HTR-8/SVneo (cell line): Measurements from ENCODE around the gene SYF2.
"Not testable (repeated sequence)": the region's sequence is repeated elsewhere in the genome, so short reads cannot be mapped to it uniquely, and the experiment has no call there.

Source experiments
- DNase-seq: peaks from one replicate; pipeline ENCODE4 v3.0.0; 2011; ENCODE audit warnings: low spot score, mixed read lengths; ENCODE audit not compliant: insufficient read length
- FAIRE-seq: peaks from 2 replicates; lab custom pipeline; 2011; peaks lifted over from hg19 to GRCh38; lab: Jason Lieb, UNC

Gene SYF2

DNA sequence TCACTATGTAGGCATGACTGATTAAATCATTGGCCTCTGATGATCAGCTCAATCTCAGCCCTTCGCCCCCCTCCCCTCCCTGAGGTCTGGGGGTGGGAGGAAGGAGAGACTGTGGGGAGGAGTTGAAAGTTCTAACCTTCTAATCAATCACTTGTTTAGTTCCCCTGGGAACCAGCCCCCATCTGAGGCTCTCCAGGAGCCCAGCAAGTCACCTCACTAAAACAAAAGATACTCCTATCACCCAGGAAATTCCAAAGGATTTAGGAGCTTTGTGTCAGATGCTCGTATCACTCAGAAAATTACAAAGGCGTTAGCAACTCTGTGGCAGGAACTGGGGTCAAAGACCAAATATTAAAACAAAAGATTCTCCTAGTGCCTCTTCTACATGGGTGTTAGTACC lies 21.6 kb downstream of the SYF2 start:
- FAIRE-seq, result no peak
- DNase-seq, result no peak

DNA sequence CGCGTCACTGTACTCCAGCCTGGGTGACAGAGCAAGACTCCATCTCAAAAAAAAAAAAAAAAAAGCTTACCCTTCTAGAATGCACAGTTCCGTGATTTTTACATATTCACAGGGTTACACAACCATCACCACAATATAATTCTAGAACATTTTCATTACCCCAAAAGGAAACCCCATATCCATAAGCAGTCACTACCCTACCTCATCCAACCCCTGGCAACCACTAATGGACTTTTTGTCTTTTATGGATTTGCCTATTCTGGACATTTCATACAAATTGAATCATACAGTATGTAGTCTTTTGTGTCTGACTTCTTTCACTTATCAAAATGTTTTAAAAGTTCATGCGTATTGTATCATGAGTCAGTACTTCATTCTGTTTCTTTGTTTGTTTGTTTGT lies 22.8 kb downstream of the SYF2 start:
- FAIRE-seq, result no peak
- DNase-seq, result no peak

DNA sequence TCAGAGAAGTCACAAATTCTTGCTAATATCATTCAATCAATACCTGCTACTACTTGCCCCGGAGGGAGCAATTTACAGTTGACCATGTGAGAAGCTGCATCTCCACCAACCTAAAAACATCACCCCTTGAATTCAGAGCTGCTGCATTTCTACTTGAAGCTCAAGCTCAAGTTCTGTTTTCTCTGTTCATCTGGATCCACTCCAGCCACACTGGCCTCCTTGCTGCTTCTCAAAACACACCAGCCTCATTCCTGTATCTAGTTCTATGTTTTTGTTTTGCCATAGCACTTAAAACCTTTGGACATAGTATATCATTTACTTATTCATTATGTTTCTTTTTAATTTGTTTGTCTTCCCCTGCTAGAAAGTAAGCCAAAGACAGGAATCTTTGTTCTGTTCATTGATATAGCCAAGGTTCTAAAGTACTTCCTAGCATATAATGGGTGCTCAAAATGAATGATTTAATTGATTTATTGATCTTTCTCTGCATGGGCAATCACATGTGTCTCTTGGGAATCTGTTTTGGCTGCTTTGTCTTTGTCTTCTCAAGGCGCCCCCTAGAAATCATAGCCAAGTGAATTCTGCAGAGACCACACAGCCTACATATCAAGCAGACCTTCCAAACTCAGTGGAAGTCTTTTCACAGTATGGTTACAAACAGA lies 23.6 kb downstream of the SYF2 start:
- FAIRE-seq, result no peak

DNA sequence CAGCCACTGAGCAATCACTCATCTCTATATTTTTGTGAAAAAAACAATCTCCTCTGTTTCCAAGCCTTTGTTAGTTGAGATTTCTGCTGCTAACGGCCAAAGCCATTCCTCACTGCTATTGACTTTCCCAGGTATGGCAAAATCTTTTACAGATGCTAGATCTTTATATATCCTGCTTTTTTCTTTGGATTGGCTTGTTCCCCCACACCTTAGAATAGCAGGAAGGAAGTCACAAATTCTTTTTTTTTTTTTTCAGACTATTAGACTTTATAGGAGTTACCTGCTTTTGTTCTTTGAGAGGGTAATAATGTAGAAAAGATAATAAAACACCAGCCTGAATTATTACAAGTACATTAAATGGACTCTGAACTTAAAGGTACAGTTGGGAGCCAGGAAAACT lies 24.2 kb downstream of the SYF2 start:
- DNase-seq, result no peak
- no peak for FAIRE-seq

More for the DNA sequence above, 23.6 kb downstream of the SYF2 start:
- no peak for DNase-seq

DNA sequence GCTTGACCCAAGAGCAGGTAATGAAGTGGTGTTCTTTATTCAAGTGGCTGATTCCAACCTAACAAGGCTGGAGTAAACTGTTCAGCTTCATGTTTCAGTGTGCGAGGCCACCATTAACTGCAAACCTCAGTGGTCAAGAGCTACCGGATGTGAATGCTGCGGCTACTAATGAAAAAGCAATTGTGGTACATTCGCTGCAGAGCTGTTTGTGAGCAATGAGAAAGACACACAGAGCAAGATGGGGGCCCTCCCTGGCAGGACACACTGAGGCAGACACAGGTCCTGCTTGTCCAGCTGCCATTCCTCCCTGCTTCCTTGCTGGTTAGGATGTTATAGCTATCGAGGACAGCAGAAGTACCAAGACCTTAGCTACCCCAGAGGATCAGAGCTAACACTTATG lies 26.1 kb downstream of the SYF2 start:
- no peak for FAIRE-seq
- DNase-seq, result no peak

DNA sequence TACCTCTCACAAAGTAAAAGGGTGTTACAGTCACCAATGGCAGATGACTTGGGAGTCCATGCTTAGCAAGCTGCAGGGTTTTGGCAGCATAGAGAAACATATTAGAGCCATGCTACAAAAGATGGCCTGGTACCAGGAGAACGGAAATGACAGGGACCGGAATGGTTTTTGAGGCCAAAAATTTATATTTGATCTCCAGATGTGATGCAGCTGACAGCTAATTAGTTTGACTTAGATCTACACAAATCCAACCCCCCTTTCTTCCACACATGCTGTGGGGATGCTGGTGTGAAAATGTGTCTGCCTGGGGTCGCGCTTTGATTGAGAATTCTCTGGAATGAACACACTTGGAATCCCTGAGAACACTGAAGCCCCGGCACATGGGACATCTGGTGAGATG lies 26.5 kb downstream of the SYF2 start:
- no peak for FAIRE-seq
- no peak for DNase-seq

DNA sequence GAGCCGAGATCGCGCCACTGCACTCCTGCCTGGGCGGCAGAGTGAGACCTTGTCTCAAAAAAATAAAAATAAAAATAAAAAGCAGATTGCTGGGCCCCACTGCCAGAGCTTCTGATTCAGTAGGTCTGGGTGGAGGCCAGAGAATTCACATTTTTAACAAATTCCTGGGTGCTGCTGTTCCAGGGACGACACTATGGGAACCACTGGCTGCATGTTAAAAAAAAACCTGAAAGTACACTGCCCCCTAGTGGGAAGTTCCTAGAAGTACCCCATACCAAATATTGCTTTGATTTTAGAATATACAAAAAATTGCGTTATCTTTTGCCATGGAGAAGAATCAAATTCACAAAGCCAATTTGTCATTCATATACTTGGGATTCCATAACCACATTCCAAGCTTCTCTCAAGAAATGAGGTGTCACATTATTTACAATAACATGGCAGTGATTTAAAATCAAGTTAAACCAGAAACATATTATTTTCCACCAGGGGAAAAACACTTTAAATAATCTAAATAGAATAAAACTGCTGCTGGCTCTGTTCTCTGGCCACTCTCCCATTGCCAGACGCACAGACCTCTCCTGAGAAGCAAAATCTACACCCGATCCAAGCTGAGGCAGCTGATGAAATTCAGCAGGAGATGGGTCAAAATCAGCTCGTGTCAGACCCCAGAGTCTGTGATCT lies 27.4 kb downstream of the SYF2 start:
- DNase-seq (peak; percentile 57), FAIRE-seq (no peak)

DNA sequence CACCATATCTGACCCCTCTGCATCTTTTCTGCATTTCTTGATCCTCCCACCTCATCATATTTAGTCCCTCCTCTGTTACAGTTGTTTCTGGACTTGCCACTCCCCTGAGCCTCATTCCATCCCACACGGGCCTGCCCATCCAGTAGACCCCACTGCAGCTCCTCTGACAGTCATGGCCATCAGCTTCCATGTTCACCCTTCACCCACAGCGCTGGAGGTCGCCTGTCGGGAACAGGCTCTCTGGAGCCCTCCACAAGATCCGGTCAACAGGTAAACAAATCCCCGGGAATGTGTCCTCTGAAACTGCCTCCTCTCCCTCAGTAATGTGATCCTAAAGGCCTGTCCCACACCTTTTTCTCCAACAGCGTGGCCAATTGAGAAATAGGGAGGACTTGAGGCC lies 31.3 kb downstream of the SYF2 start:
- DNase-seq (no peak), FAIRE-seq (no peak)

DNA sequence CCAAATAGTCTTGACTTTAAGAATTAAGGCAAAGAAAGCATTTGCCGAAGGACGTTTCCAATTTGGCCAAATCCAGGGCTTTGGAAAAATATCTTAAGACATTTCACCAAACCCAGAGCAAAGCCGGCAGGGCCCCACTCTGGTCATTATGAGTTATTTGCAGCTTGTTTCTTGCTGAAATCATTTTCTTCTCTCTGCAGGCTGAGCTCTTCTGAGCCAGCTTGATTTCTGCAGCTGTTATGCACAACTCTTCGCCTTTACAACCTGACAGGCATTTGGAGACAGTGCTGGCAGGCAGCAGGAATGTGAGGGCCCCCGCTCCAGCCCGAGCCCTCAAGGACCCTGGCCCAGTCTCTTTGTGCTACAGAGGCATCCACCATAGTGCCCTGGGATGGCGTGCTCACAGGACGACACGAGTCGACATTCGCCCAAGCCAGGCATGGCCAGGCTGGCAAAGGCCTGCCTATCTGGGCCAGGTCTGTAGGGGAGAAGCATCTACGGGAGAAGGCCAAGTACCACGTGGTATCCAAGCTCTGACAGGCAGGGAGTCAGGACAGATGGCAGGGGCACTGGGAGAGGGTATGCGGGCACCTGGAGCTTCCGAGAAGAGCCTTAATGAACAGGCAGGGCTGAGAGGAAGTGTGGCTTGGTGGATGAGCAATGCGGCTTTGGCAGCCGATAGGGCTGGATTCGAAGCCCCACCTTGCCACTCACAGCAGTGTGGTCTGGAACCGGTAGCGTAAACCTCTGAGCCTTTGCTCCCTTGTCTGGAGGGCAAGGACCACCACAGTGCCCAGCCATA lies 32.3 kb downstream of the SYF2 start:
- no peak for FAIRE-seq
- no peak for DNase-seq

DNA sequence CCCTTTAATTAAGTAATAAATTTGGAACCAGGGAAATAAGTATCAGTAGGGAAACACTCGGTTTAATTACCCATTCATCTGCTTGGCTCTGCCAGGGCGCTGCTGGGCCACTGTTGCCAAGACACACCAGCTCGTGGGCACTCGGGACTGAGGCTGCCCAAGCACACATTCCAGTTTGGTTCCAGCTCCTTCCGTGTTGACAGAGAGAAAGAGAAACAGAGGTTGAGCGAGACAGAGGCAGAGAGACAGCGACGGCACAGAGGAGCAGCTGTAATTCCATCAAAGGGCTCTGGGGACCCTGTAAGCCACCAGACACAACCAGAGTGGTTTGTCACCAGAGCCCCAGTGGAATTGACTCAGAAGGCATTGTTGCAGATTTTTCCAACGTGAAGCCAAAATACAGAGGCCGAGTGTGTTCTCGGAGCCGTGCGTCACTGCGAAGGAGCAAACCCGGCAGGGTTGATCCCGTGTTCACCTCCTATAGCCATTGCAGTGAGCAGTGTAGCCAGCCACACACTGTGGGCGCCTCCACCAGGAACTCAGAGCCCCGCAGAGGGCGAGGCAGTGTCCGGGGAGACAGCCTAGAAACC lies 33.5 kb downstream of the SYF2 start:
- DNase-seq, result no peak
- no peak for FAIRE-seq

DNA sequence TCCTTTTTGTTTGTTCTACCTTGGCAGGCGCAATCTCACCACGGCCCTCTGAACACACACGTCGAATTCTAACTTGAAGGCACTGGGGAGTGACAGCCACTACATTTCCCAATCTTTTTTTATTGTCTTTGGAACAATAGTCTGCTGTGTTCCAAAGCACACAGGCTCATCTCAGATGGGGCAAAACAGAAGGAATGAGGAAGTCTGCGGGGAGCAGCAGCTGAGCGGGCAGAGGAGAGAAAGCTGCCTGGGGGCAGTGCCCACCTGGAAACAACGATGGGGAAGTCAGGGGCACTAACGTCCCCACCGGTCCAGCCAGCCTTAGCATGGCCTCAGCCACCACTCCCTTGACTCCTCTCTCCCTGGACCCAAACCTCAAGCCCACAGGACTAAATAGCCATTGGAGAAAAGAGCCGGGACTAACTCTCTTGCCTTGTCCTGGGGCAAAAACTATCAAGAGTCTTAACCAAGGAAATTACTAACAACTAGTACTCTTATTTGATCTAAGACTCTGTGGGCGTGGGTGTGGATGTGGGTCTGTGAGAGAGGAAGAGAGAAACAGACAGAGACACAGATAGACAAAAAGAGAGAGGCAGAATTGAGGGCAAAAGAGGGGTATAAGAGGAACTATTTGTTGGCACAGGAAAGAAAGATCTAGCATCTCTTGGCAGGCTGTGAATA lies 34.2 kb downstream of the SYF2 start:
- FAIRE-seq (no peak), DNase-seq (no peak)

DNA sequence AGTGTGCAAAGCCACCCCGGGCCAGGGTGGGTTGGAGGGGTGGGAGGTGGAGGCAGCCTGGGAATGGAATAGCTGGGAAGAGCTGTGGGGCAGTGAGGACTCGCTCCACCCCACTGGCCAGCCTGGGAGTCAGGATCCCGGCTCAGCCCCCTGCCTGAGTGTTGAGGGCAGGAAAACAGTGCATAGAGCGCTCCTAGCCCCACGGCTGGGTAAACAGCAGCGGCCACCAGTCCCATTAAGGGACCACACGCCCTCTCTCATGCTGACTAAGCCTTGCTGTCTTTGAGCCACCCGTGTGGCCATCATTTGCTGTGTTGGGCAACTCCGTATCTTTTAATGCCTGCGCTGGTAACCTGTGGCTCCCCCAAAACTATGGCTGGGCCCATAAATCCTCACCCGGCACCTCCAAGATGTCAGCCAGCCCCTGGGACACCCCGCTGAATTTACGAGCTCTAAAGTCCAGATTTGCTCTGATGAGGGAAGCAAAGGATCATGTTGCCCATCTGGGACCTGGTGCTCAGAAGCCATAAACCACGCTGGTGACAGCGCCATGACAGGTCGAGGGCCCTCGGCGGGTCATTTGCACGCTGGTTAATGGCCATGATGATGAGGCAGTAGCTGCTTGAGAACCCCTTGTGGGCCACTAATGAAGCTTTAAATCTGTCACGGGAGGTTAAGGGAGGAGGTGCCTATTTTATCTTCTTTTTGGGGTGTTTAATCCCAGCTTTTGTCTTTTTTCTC lies 34.9 kb downstream of the SYF2 start:
- DNase-seq, result no peak
- no peak for FAIRE-seq

DNA sequence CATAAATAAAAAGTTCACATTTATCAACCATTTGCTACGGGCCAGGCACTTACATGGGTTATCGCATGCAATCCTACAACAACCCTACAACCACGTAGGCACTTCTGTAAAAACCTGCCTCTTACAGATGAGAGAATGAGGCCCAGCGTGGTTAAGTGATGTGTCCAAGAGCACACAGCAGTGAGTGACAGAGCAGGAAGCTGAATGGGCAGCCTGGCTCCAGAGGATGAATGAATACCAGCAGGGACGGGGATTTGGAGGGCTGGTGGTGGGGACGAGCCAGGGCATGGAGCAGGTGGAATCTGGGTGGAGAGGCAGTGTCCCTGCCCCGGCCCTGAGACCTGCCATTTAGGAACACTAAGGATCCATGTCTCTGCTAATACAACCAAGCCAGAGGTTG lies 35.5 kb downstream of the SYF2 start:
- FAIRE-seq (no peak), DNase-seq (no peak)

DNA sequence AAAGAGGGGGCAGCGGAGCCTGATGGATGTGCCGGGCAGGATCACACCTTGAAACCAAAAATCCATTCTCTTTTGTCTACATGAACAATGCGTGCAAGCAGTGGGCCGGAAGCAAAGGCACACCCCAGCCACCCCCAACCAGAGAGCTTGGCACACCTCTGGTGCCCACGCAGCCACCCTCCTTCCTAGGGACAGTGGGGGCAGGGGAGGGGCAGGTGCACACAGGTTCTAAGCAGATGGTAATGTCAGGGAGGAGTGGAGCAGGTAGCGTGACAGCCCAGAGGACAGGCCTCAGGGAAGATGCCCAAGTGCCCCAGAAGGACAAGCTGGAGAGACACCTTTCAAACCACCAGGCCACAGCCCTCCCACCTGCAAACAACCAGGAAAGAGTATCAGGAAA lies 36.5 kb downstream of the SYF2 start:
- no peak for FAIRE-seq

DNA sequence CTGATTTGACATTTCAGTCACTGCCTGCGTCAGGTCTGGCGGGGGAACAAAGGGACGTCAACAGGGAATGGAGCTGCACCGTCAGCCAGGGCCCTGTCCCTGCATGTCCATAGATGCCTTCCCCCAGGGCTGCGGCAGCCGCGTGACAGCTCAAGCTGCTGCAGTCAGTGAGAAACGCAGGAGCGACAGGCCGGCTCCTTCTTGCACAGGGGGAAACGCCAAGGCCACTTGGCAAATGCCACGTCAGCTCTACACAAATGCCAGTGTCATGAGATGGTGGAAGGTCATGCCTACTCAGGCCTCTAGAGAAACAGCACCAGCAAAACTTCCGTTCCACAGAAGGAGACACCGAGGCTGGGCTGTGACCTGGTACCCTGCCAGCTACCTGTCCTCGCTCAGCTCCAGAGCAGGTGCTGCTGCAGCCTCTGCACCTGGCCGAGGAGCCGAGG lies 37.7 kb downstream of the SYF2 start:
- FAIRE-seq (no peak), DNase-seq (no peak)

More for the DNA sequence above, 36.5 kb downstream of the SYF2 start:
- DNase-seq, result no peak

DNA sequence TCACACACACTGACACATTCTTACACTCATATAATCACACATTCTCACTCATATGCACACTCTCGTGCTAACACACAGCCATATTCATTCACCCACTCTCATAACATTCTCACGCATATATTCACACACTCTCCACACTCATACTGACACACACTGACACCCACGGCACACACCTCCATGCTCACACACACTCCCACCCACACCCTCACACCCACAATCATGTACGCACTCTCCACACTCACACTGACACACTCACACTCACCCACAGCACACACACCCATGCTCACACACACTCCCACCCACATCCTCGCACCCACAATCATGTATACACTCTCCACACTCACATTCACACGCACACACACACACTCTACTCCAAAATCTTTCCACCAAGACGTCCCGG lies 38.2 kb downstream of the SYF2 start:
- FAIRE-seq (no peak), DNase-seq (no peak)

DNA sequence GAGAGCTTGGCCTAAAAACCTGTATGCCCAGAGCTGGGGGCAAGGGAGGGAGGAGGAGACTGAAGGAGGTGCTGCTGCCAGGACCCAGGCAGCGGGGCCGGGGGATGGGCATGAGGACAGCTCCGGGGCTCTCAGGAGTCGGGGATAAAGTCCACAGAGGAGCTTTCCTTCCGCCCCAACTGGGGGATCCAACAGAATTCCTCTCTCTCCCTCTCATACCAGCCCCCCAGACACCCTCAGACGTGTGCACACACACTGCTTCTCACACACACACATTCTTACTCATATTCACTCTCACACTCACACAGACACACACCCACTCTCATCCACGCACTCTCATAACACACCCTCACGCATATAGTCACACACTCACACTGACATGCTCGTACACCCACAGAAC lies 39.1 kb downstream of the SYF2 start:
- FAIRE-seq (no peak), DNase-seq (no peak)

DNA sequence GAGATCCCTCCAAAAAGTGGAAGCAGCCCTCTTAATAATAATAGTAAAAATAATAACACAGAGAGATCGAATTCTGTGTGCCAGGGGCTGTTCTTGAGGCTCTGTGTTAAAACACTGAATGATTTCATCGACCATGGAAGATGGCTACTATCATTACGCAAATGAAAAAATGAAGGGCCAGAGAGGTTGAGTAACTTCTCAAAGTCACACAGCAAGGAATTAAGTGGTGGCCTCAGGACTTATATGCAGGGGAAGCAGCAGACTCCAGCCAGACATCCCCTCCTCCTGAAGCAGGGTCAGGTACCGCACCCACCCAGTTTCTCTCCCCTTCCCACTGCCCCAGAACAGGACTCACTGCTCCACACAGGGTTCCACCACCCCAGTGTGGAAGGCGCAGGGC lies 40.1 kb downstream of the SYF2 start:
- FAIRE-seq (no peak), DNase-seq (no peak)

DNA sequence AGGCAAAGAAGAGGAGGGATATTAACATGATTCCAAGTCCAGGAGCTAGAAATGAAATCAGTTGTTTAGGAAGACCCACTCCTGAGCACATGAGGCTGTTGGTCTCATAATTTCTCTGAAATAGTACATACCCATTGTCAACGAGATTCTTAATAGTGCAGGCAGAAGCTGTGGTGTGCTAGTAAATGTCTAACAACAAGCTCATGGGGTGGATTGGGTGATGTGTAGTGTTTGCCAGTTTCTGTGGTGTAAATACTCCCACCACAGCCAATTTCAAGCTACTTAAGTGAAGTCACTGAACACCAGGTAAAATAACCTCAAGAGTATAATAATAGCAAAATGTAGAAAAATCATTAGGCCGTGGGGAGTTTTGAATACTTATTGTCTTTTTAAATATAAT lies 42.0 kb downstream of the SYF2 start:
- DNase-seq (no peak), FAIRE-seq (no peak)

DNA sequence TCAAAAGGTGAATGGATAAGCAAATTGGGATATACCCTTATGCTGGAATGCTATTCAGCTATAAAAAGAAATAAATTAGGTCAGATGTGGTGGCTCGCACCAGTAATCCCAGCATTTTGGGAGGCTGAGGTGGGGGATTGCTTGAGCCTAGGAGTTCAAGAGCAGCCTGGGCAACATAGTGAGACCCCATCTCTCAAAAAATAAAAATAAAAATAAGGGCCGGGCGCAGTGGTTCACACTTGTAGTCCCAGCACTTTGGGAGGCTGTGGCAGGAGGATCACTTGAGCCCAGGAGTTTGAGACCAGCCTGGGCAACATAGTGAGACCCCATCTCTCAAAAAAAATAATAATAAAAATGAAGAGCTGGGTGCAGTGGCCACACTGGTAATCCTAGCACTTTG lies 44.4 kb downstream of the SYF2 start:
- not testable (repeated sequence) for DNase-seq, FAIRE-seq
